ENCODE results near the gene NELFB. TPM values are rescaled to one million over a fixed set of nuclear protein-coding genes. Genes with fewer than 3 reads are reported as not detected.
"Not testable (repeated sequence)": the region's sequence is repeated elsewhere in the genome, so short reads cannot be mapped to it uniquely, and the experiment has no call there.

Gene NELFB
- total RNA-seq, 3 donors from 2014 or later, result 32.6 to 39.2 (median 38.7) TPM

DNA sequence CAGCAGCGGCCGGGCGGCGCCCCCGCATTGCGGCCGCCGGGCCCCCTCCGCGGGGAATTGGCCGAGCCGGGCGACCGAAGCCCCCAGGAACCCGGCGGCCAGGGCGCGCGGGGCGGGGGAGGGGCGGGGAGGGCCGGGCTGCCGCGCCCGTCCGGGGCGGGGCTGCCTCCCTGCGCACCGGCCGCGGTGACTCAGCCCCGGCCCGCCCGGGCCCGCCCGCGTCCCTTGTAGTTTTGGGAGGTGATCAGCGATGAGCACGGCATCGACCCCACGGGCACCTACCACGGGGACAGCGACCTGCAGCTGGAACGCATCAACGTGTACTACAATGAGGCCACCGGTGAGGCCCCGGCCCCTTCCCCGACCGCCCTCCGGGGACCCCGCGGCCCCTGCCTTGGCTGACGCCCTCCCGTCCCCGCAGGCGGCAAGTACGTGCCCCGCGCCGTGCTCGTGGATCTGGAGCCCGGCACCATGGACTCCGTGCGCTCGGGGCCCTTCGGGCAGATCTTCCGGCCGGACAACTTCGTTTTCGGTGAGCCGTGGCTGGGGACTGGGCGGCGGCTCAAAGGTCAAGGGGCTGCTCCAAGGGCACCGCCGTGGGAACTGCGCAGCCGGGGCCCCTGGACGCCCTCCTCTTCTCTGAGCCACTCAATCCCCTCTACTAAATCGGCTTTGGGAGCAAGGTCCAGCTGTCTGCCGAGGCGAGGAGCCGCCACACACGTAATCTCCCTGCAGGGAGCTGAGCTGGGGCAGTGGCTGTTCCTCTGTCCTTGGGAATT, 13.4 kb upstream of the NELFB start:
- H3K27me3 ChIP-seq, result no peaks in the 10 kb centered on the region
- peak overlapping the region; percentile 83 to 99 for H3K27ac ChIP-seq
- H3K36me3 ChIP-seq, result no peaks in the 10 kb centered on the region
- H3K9me3 ChIP-seq, result no peaks in the 10 kb centered on the region
- intact Hi-C loops (cut with DNase I; ENCODE audit: low total_unique reads), result no loop called here
- TF ChIP-seq, protein P1, sequence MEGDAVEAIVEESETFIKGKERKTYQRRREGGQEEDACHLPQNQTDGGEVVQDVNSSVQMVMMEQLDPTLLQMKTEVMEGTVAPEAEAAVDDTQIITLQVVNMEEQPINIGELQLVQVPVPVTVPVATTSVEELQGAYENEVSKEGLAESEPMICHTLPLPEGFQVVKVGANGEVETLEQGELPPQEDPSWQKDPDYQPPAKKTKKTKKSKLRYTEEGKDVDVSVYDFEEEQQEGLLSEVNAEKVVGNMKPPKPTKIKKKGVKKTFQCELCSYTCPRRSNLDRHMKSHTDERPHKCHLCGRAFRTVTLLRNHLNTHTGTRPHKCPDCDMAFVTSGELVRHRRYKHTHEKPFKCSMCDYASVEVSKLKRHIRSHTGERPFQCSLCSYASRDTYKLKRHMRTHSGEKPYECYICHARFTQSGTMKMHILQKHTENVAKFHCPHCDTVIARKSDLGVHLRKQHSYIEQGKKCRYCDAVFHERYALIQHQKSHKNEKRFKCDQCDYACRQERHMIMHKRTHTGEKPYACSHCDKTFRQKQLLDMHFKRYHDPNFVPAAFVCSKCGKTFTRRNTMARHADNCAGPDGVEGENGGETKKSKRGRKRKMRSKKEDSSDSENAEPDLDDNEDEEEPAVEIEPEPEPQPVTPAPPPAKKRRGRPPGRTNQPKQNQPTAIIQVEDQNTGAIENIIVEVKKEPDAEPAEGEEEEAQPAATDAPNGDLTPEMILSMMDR (IDR thresholded peaks at IDR 0.05), result no peak
- TF ChIP-seq POLR2AphosphoS5 (IDR thresholded peaks at IDR 0.05), result peak in 1 of 3 donors; percentile 48
- peak overlapping the region; percentile 71 to 98 (median 76) for H3K4me3 ChIP-seq
- H3K4me1 ChIP-seq, result peaks cover 5 to 19% of the 10 kb centered on the region in 2 donors
- peak in 1 of 2 donors; percentile 51 for DNase-seq (ENCODE audit: low spot score in 2 of 2)

GRCh38 chr9:137242269-137243203, 12.6 kb upstream of the NELFB start:
- H3K4me1 ChIP-seq, result peaks cover 5 to 14% of the 10 kb centered on the region in 2 donors
- DNase-seq (ENCODE audit: low spot score in 2 of 2), result no peak
- no peaks in the 10 kb centered on the region for H3K9me3 ChIP-seq
- H3K27me3 ChIP-seq, result no peaks in the 10 kb centered on the region
- H3K27ac ChIP-seq, result peak overlapping the region; percentile 83 to 99
- intact Hi-C loops (cut with DNase I; ENCODE audit: low total_unique reads), result no loop called here
- H3K36me3 ChIP-seq, result no peaks in the 10 kb centered on the region
- TF ChIP-seq, protein P1 (IDR thresholded peaks at IDR 0.05), result no peak
- peak in 1 of 3 donors; percentile 54 for TF ChIP-seq POLR2AphosphoS5 (IDR thresholded peaks at IDR 0.05)
- H3K4me3 ChIP-seq, result peak overlapping the region; percentile 71 to 98 (median 76)

DNA sequence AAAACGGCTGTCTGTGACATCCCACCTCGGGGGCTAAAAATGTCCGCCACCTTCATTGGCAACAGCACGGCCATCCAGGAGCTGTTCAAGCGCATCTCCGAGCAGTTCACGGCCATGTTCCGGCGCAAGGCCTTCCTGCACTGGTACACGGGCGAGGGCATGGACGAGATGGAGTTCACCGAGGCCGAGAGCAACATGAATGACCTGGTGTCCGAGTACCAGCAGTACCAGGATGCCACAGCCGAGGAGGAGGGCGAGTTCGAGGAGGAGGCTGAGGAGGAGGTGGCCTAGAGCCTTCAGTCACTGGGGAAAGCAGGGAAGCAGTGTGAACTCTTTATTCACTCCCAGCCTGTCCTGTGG, 11.9 kb upstream of the NELFB start:
- DNase-seq (ENCODE audit: low spot score in 2 of 2); H3K9me3 ChIP-seq; H3K4me3 ChIP-seq; H3K27me3 ChIP-seq; H3K4me1 ChIP-seq; intact Hi-C loops (cut with DNase I; ENCODE audit: low total_unique reads); H3K36me3 ChIP-seq: not testable (repeated sequence)
- peak overlapping the region in 1 of 2 donors; percentile 30 for H3K27ac ChIP-seq

- no peak for DNase-seq (ENCODE audit: low spot score in 2 of 2)
- Histone ChIP-seq H3K36me3 (no peaks in the 10 kb centered on the region), H3K9me3 (no peaks in the 10 kb centered on the region), H3K27ac (peak overlapping the region in 1 of 2 donors; percentile 30), H3K4me1 (peaks cover 5 to 6% of the 10 kb centered on the region in 2 donors), H3K4me3 (no peak overlapping the region), H3K27me3 (no peaks in the 10 kb centered on the region)
- intact Hi-C loops (cut with DNase I; ENCODE audit: low total_unique reads), result no loop called here
- TF ChIP-seq POLR2A (IDR thresholded peaks at IDR 0.05) (no peak), POLR2AphosphoS5 (IDR thresholded peaks at IDR 0.05) (no peak)
- TF ChIP-seq, protein P1 (IDR thresholded peaks at IDR 0.05), result no peak
These were observed 11.3 kb upstream of the NELFB start for GRCh38 chr9:137243626-137244485.
